GM18526 (cell line): ENCODE measurements around the gene ZC3H7A.

Experiments
- POLR2A ChIP-seq: IDR thresholded peaks from 3 replicates; pipeline ENCODE4 v1.6.1; 2011; ENCODE audit not compliant: insufficient read length; ENCODE audit errors: extremely low read depth

The ZC3H7A gene

GRCh38 chr16:11806721-11807120 lies 9.7 kb upstream of the ZC3H7A start:
- TF ChIP-seq POLR2A: no peak

GRCh38 chr16:11805556-11805955 lies 8.5 kb upstream of the ZC3H7A start:
- no peak for TF ChIP-seq POLR2A

GRCh38 chr16:11801481-11802021 lies 4.5 kb upstream of the ZC3H7A start:
- no peak for TF ChIP-seq POLR2A

GRCh38 chr16:11800382-11800718 lies 3.3 kb upstream of the ZC3H7A start:
- no peak for TF ChIP-seq POLR2A

- TF ChIP-seq POLR2A: no peak
Measured at GRCh38 chr16:11799509-11800381, 2.7 kb upstream of the ZC3H7A start.

GRCh38 chr16:11799017-11799381 lies 1.9 kb upstream of the ZC3H7A start:
- TF ChIP-seq POLR2A: no peak

GRCh38 chr16:11797957-11798299 lies 870 bp upstream of the ZC3H7A start:
- TF ChIP-seq POLR2A: no peak

- TF ChIP-seq POLR2A: no peak
Measured at GRCh38 chr16:11796227-11797165, 562 bp downstream of the ZC3H7A start.

- no peak for TF ChIP-seq POLR2A
Measured at GRCh38 chr16:11795887-11796226, 1.2 kb downstream of the ZC3H7A start.

- no peak for TF ChIP-seq POLR2A
Measured at GRCh38 chr16:11794996-11795886, 1.8 kb downstream of the ZC3H7A start.

GRCh38 chr16:11794447-11794846 lies 2.6 kb downstream of the ZC3H7A start:
- no peak for TF ChIP-seq POLR2A

GRCh38 chr16:11793840-11794239 lies 3.2 kb downstream of the ZC3H7A start:
- no peak for TF ChIP-seq POLR2A

GRCh38 chr16:11792410-11793241 lies 4.4 kb downstream of the ZC3H7A start:
- no peak for TF ChIP-seq POLR2A

GRCh38 chr16:11791144-11791828 lies 5.8 kb downstream of the ZC3H7A start:
- no peak for TF ChIP-seq POLR2A
